CD14-positive monocyte (primary cell): Measurements from ENCODE around the gene MYO1D. TPM values are rescaled to one million over a fixed set of nuclear protein-coding genes. Genes with fewer than 3 reads are reported as not detected.

Experiments
- DNase-seq, 3 donors: peaks; one replicate each; pipeline ENCODE4 v3.0.0-alpha.2; 2011 to 2022
- H2AFZ ChIP-seq: 2 replicates; pipeline ENCODE4 v1.6.0; 2012; ENCODE audit warnings: mild to moderate bottlenecking, low read depth, low read length, inconsistent platforms; ENCODE audit not compliant: insufficient read depth, poor library complexity, severe bottlenecking
- H3K27ac ChIP-seq, 2 donors: 1 replicate in 1 of 2; 2 replicates in 1 of 2; pipeline ENCODE4 v1.5.1; 2012 to 2013; ENCODE audit warnings: low read length in 2 of 2, control low read depth in 1 of 2, inconsistent platforms in 1 of 2, low read depth in 1 of 2, mild to moderate bottlenecking in 1 of 2
- H3K27me3 ChIP-seq, 2 donors: one replicate each; pipeline versions ENCODE4 v1.6.0 to v1.6.1; 2011 to 2013; ENCODE audit warnings: low read length in 2 of 2; ENCODE audit not compliant: control insufficient read depth in 2 of 2, insufficient read depth in 2 of 2
- H3K36me3 ChIP-seq, 2 donors: replicated peaks in 1 of 2; 1 replicate in 1 of 2; 2 replicates in 1 of 2; pipeline versions ENCODE4 v1.5.1 to v1.6.1; 2012 to 2013; ENCODE audit warnings: low read length in 2 of 2, control low read depth in 1 of 2, inconsistent platforms in 1 of 2, mild to moderate bottlenecking in 1 of 2; ENCODE audit not compliant: insufficient read depth in 2 of 2, control insufficient read depth in 1 of 2
- H3K4me1 ChIP-seq, 2 donors: 1 replicate in 1 of 2; 2 replicates in 1 of 2; pipeline versions ENCODE4 v1.5.1 to v1.6.1; 2012 to 2013; ENCODE audit warnings: low read length in 2 of 2, control low read depth in 1 of 2, inconsistent platforms in 1 of 2, mild to moderate bottlenecking in 1 of 2, moderate library complexity in 1 of 2; ENCODE audit not compliant: insufficient read depth in 2 of 2, control insufficient read depth in 1 of 2
- H3K4me2 ChIP-seq: replicated peaks from 2 replicates; pipeline ENCODE3; 2012; ENCODE audit warnings: low read length, moderate library complexity, mild to moderate bottlenecking; ENCODE audit not compliant: poor library complexity, severe bottlenecking; ENCODE audit errors: extremely low read depth
- H3K4me3 ChIP-seq, 3 experiments: fragments of 200-600 bp in 1 of 3; sonication (generic) in 1 of 3; replicated peaks in 1 of 3; 1 replicate in 2 of 3; 2 replicates in 1 of 3; pipeline ENCODE4 v1.5.1; 2011 to 2013; ENCODE audit warnings: low read length in 3 of 3, mild to moderate bottlenecking in 3 of 3, control low read depth in 2 of 3, low read depth in 2 of 3, inconsistent platforms in 1 of 3, moderate library complexity in 1 of 3
- H3K79me2 ChIP-seq: 2 replicates; pipeline ENCODE4 v1.6.0; 2012; ENCODE audit warnings: mild to moderate bottlenecking, control low read depth, inconsistent platforms, low read length, moderate library complexity; ENCODE audit not compliant: insufficient read depth
- H3K9ac ChIP-seq: 2 replicates; pipeline ENCODE4 v1.6.0; 2017; ENCODE audit warnings: low read length, mild to moderate bottlenecking; ENCODE audit not compliant: insufficient read depth, poor library complexity, severe bottlenecking
- H3K9me3 ChIP-seq, 2 donors: replicated peaks in 1 of 2; 1 replicate in 1 of 2; 2 replicates in 1 of 2; pipeline versions ENCODE4 v1.5.1 to v1.6.1; 2012 to 2013; ENCODE audit warnings: low read length in 2 of 2, control low read depth in 1 of 2; ENCODE audit not compliant: control insufficient read depth in 1 of 2, insufficient read depth in 1 of 2
- H4K20me1 ChIP-seq: 2 replicates; pipeline ENCODE4 v1.6.0; 2012; ENCODE audit warnings: mild to moderate bottlenecking, low read length, control low read depth, moderate library complexity; ENCODE audit not compliant: insufficient read depth
- H3K27ac Mint-ChIP-seq, 7 donors: one replicate each; pipeline ENCODE4 v1.8.0; 2020; ENCODE audit warnings: mild to moderate bottlenecking in 7 of 7, mixed read lengths in 7 of 7, moderate library complexity in 6 of 7, inconsistent platforms in 2 of 7
- H3K27me3 Mint-ChIP-seq, 3 donors: one replicate each; pipeline ENCODE4 v1.8.0; 2021 to 2022; ENCODE audit warnings: low read depth in 3 of 3, mild to moderate bottlenecking in 3 of 3, mixed read lengths in 3 of 3, moderate library complexity in 3 of 3, inconsistent platforms in 1 of 3
- H3K36me3 Mint-ChIP-seq, 2 donors: one replicate each; pipeline ENCODE4 v1.8.0; 2020; ENCODE audit warnings: mixed read lengths in 2 of 2, inconsistent platforms in 1 of 2, mild to moderate bottlenecking in 1 of 2
- H3K4me1 Mint-ChIP-seq: one replicate; pipeline ENCODE4 v1.8.0; 2020; ENCODE audit warnings: mild to moderate bottlenecking, mixed read lengths
- H3K4me3 Mint-ChIP-seq, 2 donors: one replicate each; pipeline ENCODE4 v1.8.0; 2020; ENCODE audit warnings: mild to moderate bottlenecking in 2 of 2, mixed read lengths in 2 of 2, moderate library complexity in 1 of 2
- H3K9me3 Mint-ChIP-seq, 7 donors: one replicate each; pipeline ENCODE4 v1.8.0; 2020 to 2022; ENCODE audit warnings: mixed read lengths in 7 of 7, mild to moderate bottlenecking in 6 of 7, moderate library complexity in 6 of 7, inconsistent platforms in 2 of 7
- WGBS: methylation state at CpG from one replicate; pipeline ENCODE4 v1.1.5; 2013; ENCODE audit warnings: missing lambda C conversion rate; ENCODE audit not compliant: insufficient coverage; 5-methylcytosine and 5-hydroxymethylcytosine counted together
- intact Hi-C, 2 donors: fragments of 100-400 bp; cut with micrococcal nuclease; formaldehyde crosslinking; loops; one replicate each; pipeline versions ENCODE4 v1.15.0 to v1.15.1; 2023
- polyA plus RNA-seq, 3 donors: library from polyadenylated mRNA; depleted of rRNA in 1 of 3; unstranded in 2 of 3; stranded (reverse) in 1 of 3; fragments of 300-500 nt in 2 of 3; fragments of >200 nt in 1 of 3; fragmentation: Illumina TruSeq in 2 of 3; gene quantifications; 1 replicate in 2 of 3; 2 replicates in 1 of 3; pipeline ENCODE4 v1.2.3, GENCODE V29; 2012 to 2021
- TF ChIP-seq, protein P1 (sequence below): fragments of 200-600 bp; IDR thresholded peaks from one replicate; pipeline ENCODE4 v1.8.0; 2022; ENCODE audit warnings: antibody characterized with exemption, mild to moderate bottlenecking

MYO1D gene
- polyA plus RNA-seq, 3 donors: 0.22 to 0.39 (median 0.26) TPM

- Mint-ChIP-seq H3K9me3 (peaks cover 0 to 17% (median 10%) of the 10 kb centered on the region in 7 donors), H3K27me3 (peaks cover 2 to 5% (median 3%) of the 10 kb centered on the region in 3 donors), H3K27ac (no peak overlapping the region), H3K4me1 (no peaks in the 10 kb centered on the region), H3K36me3 (no peaks in the 10 kb centered on the region), H3K4me3 (no peak overlapping the region)
- no peaks in the 10 kb centered on the region for H3K27me3 ChIP-seq
- H3K9me3 ChIP-seq: peaks cover 4 to 6% of the 10 kb centered on the region in 2 donors
- TF ChIP-seq, protein P1, sequence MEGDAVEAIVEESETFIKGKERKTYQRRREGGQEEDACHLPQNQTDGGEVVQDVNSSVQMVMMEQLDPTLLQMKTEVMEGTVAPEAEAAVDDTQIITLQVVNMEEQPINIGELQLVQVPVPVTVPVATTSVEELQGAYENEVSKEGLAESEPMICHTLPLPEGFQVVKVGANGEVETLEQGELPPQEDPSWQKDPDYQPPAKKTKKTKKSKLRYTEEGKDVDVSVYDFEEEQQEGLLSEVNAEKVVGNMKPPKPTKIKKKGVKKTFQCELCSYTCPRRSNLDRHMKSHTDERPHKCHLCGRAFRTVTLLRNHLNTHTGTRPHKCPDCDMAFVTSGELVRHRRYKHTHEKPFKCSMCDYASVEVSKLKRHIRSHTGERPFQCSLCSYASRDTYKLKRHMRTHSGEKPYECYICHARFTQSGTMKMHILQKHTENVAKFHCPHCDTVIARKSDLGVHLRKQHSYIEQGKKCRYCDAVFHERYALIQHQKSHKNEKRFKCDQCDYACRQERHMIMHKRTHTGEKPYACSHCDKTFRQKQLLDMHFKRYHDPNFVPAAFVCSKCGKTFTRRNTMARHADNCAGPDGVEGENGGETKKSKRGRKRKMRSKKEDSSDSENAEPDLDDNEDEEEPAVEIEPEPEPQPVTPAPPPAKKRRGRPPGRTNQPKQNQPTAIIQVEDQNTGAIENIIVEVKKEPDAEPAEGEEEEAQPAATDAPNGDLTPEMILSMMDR: no peak
- no peaks in the 10 kb centered on the region for H4K20me1 ChIP-seq
- intact Hi-C loops: no loop called here
- no peak for DNase-seq
- no peaks in the 10 kb centered on the region for H3K4me1 ChIP-seq
- no peak overlapping the region for H3K4me2 ChIP-seq
- H3K4me3 ChIP-seq: no peak overlapping the region
- H3K9ac ChIP-seq: no peak overlapping the region
- no peak overlapping the region for H2AFZ ChIP-seq
- no peaks in the 10 kb centered on the region for H3K79me2 ChIP-seq
- WGBS: no CpG with 5 or more reads among the region's 2 CpGs
- H3K27ac ChIP-seq: no peak overlapping the region
- H3K36me3 ChIP-seq: no peaks in the 10 kb centered on the region
Observed at GRCh38 chr17:32586666-32587065, 290.3 kb downstream of the MYO1D start.

- H3K27me3 ChIP-seq: no peaks in the 10 kb centered on the region
- Mint-ChIP-seq H3K4me3 (no peak overlapping the region), H3K27ac (no peak overlapping the region), H3K27me3 (peaks cover 2 to 3% (median 2%) of the 10 kb centered on the region in 3 donors), H3K4me1 (no peaks in the 10 kb centered on the region), H3K9me3 (peaks cover 6 to 33% (median 20%) of the 10 kb centered on the region in 7 donors), H3K36me3 (no peaks in the 10 kb centered on the region)
- no peak overlapping the region for H3K27ac ChIP-seq
- no peak for DNase-seq
- no peaks in the 10 kb centered on the region for H4K20me1 ChIP-seq
- no peaks in the 10 kb centered on the region for H3K79me2 ChIP-seq
- no peak overlapping the region for H3K4me3 ChIP-seq
- no CpG with 5 or more reads among the region's 1 CpG for WGBS
- TF ChIP-seq, protein P1: no peak
- H2AFZ ChIP-seq: no peak overlapping the region
- no peak overlapping the region for H3K4me2 ChIP-seq
- intact Hi-C loops: no loop called here
- peaks cover 8 to 16% of the 10 kb centered on the region in 2 donors for H3K9me3 ChIP-seq
- no peaks in the 10 kb centered on the region for H3K36me3 ChIP-seq
- no peaks in the 10 kb centered on the region for H3K4me1 ChIP-seq
- no peak overlapping the region for H3K9ac ChIP-seq
Observed at GRCh38 chr17:32584792-32585191, 292.1 kb downstream of the MYO1D start.
